IMR-90 (cell line): ENCODE measurements around the gene MACO1.

Source experiments
- BHLHE40 ChIP-seq: fragments of 150-350 bp; IDR thresholded peaks from 2 replicates; pipeline ENCODE4 v1.6.1; 2016; ENCODE audit warnings: mild to moderate bottlenecking, low read depth, low read length
- CEBPB ChIP-seq: IDR thresholded peaks from 2 replicates; pipeline ENCODE4 v1.6.1; 2012; ENCODE audit warnings: low read depth, low read length, improper control_type of control experiment
- MAFK ChIP-seq: IDR thresholded peaks from 2 replicates; pipeline ENCODE4 v1.6.1; 2012; ENCODE audit warnings: low read depth, low read length, improper control_type of control experiment
- MAZ ChIP-seq: IDR thresholded peaks from 2 replicates; pipeline ENCODE4 v1.6.1; 2012; ENCODE audit warnings: low read depth, mild to moderate bottlenecking, low read length, improper control_type of control experiment, moderate library complexity, borderline replicate concordance
- MXI1 ChIP-seq: IDR thresholded peaks from 2 replicates; pipeline ENCODE4 v1.6.1; 2012; ENCODE audit warnings: low read depth, mild to moderate bottlenecking, low read length, moderate library complexity, borderline replicate concordance
- NFE2L2 ChIP-seq: fragments of 150-350 bp; IDR thresholded peaks from 2 replicates; pipeline ENCODE4 v1.6.1; 2016; ENCODE audit warnings: low read depth, mild to moderate bottlenecking, low read length
- POLR2A ChIP-seq: IDR thresholded peaks from 2 replicates; pipeline ENCODE4 v1.6.1; 2012; ENCODE audit warnings: mild to moderate bottlenecking, low read depth, low read length
- RAD21 ChIP-seq: IDR thresholded peaks from 2 replicates; pipeline ENCODE4 v1.6.1; 2012; ENCODE audit warnings: low read length, improper control_type of control experiment
- SMC3 ChIP-seq: fragments of 150-350 bp; IDR thresholded peaks from 2 replicates; pipeline ENCODE4 v1.6.1; 2016; ENCODE audit warnings: low read depth, mild to moderate bottlenecking, antibody characterized with exemption, low read length, moderate library complexity
- TF ChIP-seq, protein P1 (sequence below): conservative IDR thresholded peaks from 2 replicates; pipeline ENCODE4 v1.5.1; 2012; ENCODE audit warnings: mild to moderate bottlenecking, low read depth, low read length, improper control_type of control experiment

DNA sequence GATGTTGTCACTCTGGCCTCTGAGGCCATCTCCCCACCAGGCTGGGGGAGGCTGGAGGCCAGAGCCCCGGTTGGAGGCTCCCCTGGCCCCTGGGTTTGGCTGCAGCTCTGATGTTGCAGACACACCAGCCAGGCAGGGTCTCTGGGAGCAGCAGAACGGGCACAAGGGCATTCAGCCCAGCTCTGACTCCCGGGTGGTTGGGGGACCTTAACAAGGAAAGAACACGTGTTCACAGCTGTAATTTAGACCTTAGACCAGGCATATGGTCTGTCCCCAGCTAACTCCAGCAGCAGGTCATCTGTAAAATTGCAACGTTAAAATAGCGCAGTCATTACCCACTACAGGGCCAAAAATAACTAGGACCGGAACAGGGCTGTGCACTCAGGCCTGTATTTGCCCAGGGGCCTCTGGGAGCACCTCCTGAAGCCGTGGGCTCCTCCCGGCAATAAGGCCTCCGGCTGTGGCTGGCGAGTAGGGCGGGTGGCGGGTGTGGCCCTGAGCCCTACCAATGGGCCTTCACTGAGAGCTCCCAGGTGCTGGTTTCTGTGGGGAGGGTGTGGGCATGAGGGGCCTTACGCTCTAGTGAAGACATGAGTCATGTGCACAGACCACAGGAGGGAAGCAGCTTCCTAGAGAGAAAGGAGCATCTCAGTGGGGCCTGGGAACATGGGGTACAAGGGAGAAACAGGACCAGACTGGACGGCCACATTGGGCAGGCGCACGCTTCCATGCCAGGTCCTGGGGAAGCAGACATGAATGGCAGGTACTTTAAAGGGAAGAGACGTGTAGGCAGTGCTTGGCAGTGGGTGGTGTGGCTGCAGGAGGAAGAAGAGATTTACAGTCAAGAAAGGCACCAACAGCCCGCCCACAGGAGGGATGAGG, 118.8 kb downstream of the MACO1 start:
- TF ChIP-seq POLR2A (no peak), RAD21 (no peak), CEBPB (no peak), MAZ (no peak), SMC3 (no peak), MXI1 (no peak), BHLHE40 (no peak), MAFK (no peak), NFE2L2 (no peak)
- TF ChIP-seq, protein P1, sequence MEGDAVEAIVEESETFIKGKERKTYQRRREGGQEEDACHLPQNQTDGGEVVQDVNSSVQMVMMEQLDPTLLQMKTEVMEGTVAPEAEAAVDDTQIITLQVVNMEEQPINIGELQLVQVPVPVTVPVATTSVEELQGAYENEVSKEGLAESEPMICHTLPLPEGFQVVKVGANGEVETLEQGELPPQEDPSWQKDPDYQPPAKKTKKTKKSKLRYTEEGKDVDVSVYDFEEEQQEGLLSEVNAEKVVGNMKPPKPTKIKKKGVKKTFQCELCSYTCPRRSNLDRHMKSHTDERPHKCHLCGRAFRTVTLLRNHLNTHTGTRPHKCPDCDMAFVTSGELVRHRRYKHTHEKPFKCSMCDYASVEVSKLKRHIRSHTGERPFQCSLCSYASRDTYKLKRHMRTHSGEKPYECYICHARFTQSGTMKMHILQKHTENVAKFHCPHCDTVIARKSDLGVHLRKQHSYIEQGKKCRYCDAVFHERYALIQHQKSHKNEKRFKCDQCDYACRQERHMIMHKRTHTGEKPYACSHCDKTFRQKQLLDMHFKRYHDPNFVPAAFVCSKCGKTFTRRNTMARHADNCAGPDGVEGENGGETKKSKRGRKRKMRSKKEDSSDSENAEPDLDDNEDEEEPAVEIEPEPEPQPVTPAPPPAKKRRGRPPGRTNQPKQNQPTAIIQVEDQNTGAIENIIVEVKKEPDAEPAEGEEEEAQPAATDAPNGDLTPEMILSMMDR: no peak
